HepG2 (cell line): ENCODE data around the gene ATP2A2. TPM values are rescaled to one million over a fixed set of nuclear protein-coding genes. Genes with fewer than 3 reads are reported as not detected.

Experiments
- ATAC-seq: fragments of 200-7000 bp; cut with Tn5 transposase; 3 replicates; pipeline ENCODE4 v1.9.1; 2020; ENCODE audit warnings: mild to moderate bottlenecking, moderate library complexity
- BruUV-seq: library from RNA; stranded (reverse); fragments of 400-500 nt; replicated peaks from 2 replicates; lab custom pipeline; 2021; lab: Mats Ljungman, UMichigan
- CTCF ChIA-PET: fragments of 300-600 bp; formaldehyde crosslinking; extraction: SDS; loops from one replicate; lab custom pipeline; 2021; ENCODE audit warnings: low total read pairs, inconsistent platforms, low intra/inter-chr PET ratio; lab: Yijun Ruan, JAX
- POLR2A ChIA-PET: fragments of 350-600 bp; sonication (Branson Sonifier 250); formaldehyde crosslinking; loops from one replicate; lab custom pipeline; 2020; ENCODE audit warnings: antibody characterized with exemption, inconsistent platforms; lab: Yijun Ruan, JAX
- DNase-seq: peaks from one replicate; pipeline ENCODE4 v3.0.0-alpha.2; 2015; ENCODE audit warnings: low spot score
- FAIRE-seq: peaks from 3 replicates; lab custom pipeline; 2011; peaks lifted over from hg19 to GRCh38; lab: Jason Lieb, UNC
- H2AFZ ChIP-seq: one replicate; pipeline ENCODE4 v1.6.1; 2011; ENCODE audit warnings: low read length, inconsistent platforms
- H3K27ac ChIP-seq: fragments of 300-600 bp; 3 replicates; pipeline ENCODE4 v1.8.0; 2011; ENCODE audit warnings: mixed run types, mild to moderate bottlenecking, mixed read lengths, low read length, inconsistent platforms; ENCODE audit not compliant: insufficient read depth; ENCODE audit errors: extremely low read length
- H3K27me3 ChIP-seq, 2 experiments: fragments of 200-600 bp in 1 of 2; 2 replicates in 1 of 2; 3 replicates in 1 of 2; pipeline versions ENCODE4 v1.6.0 to v1.8.0; 2011; ENCODE audit warnings: low read length in 2 of 2, mild to moderate bottlenecking in 2 of 2, moderate library complexity in 2 of 2, inconsistent platforms in 1 of 2; ENCODE audit not compliant: insufficient read depth in 2 of 2, control insufficient read depth in 1 of 2
- H3K36me3 ChIP-seq, 2 experiments: fragments of 200-600 bp in 1 of 2; replicated peaks in 1 of 2; 2 replicates in 1 of 2; 3 replicates in 1 of 2; pipeline versions ENCODE4 v1.5.1 to v1.8.0; 2011; ENCODE audit warnings: low read length in 2 of 2, inconsistent platforms in 1 of 2; ENCODE audit not compliant: insufficient read depth in 2 of 2, control insufficient read depth in 1 of 2
- H3K4me1 ChIP-seq: 2 replicates; pipeline ENCODE4 v1.5.1; 2012; ENCODE audit warnings: low read length, inconsistent platforms; ENCODE audit not compliant: insufficient read depth
- H3K4me2 ChIP-seq: 2 replicates; pipeline ENCODE4 v1.6.0; 2011; ENCODE audit warnings: low read depth, low read length, inconsistent platforms
- H3K4me3 ChIP-seq, 3 experiments: fragments of 200-600 bp in 1 of 3; sonication (generic), shearing (Covaris generic) in 1 of 3; replicated peaks in 1 of 3; 2 replicates each; pipeline ENCODE4 v1.5.1; 2011 to 2016; ENCODE audit warnings: low read length in 3 of 3, inconsistent platforms in 2 of 3, low read depth in 2 of 3, mild to moderate bottlenecking in 2 of 3, control low read depth in 1 of 3, mixed read lengths in 1 of 3; ENCODE audit not compliant: insufficient read depth in 1 of 3
- H3K79me2 ChIP-seq: one replicate; pipeline ENCODE4 v1.6.1; 2011; ENCODE audit warnings: low read length, inconsistent platforms; ENCODE audit not compliant: insufficient read depth
- H3K9ac ChIP-seq: 2 replicates; pipeline ENCODE4 v1.6.0; 2011; ENCODE audit warnings: mild to moderate bottlenecking, low read depth, low read length, inconsistent platforms; ENCODE audit not compliant: insufficient read depth
- H3K9me3 ChIP-seq: 2 replicates; pipeline ENCODE4 v1.5.1; 2012; ENCODE audit warnings: mild to moderate bottlenecking, low read length
- H4K20me1 ChIP-seq: 2 replicates; pipeline ENCODE4 v1.6.0; 2011; ENCODE audit warnings: inconsistent platforms, mild to moderate bottlenecking, low read length, moderate library complexity; ENCODE audit not compliant: insufficient read depth
- ATAD3A ChIP-seq: sonication (generic); formaldehyde crosslinking; IDR thresholded peaks from 2 replicates; pipeline ENCODE4 v1.4.0; 2020; ENCODE audit warnings: missing genetic modification reagents
- CBX1 ChIP-seq: IDR thresholded peaks from one replicate; pipeline ENCODE4 v1.6.1; 2016; ENCODE audit warnings: antibody characterized with exemption, low read depth
- DPF2 ChIP-seq: sonication (generic); formaldehyde crosslinking; IDR thresholded peaks from 2 replicates; pipeline ENCODE4 v1.4.0; 2020; ENCODE audit warnings: mild to moderate bottlenecking, low read depth, missing genetic modification reagents, borderline replicate concordance
- MYNN ChIP-seq: sonication (generic); formaldehyde crosslinking; IDR thresholded peaks from 2 replicates; pipeline ENCODE4 v1.4.0; 2020; ENCODE audit warnings: mild to moderate bottlenecking, low read depth, missing genetic modification reagents
- RAD51 ChIP-seq: fragments of 450-650 bp; IDR thresholded peaks from 2 replicates; pipeline ENCODE4 v1.6.1; 2016; ENCODE audit warnings: borderline replicate concordance
- RBAK ChIP-seq: sonication (generic); formaldehyde crosslinking; IDR thresholded peaks from 2 replicates; pipeline ENCODE4 v1.5.1; 2020; ENCODE audit warnings: mild to moderate bottlenecking, missing genetic modification reagents
- SETDB1 ChIP-seq: sonication (generic); formaldehyde crosslinking; IDR thresholded peaks from 2 replicates; pipeline ENCODE4 v1.5.1; 2020; ENCODE audit warnings: missing genetic modification reagents, mild to moderate bottlenecking, borderline replicate concordance
- SIX1 ChIP-seq: sonication (generic); formaldehyde crosslinking; IDR thresholded peaks from 2 replicates; pipeline ENCODE4 v1.4.0; 2020; ENCODE audit warnings: missing genetic modification reagents, borderline replicate concordance
- SMC3 ChIP-seq: IDR thresholded peaks from 2 replicates; pipeline ENCODE4 v1.6.1; 2011; ENCODE audit warnings: low read length, improper control_type of control experiment
- ZFP36L1 ChIP-seq: sonication (generic); formaldehyde crosslinking; IDR thresholded peaks from 2 replicates; pipeline ENCODE4 v1.8.0; 2022; ENCODE audit warnings: mild to moderate bottlenecking, missing genetic modification reagents, moderate library complexity
- ZNF296 ChIP-seq: sonication (generic); formaldehyde crosslinking; conservative IDR thresholded peaks from 2 replicates; pipeline ENCODE4 v1.5.0; 2020; ENCODE audit warnings: mild to moderate bottlenecking, missing genetic modification reagents
- ZNF343 ChIP-seq: sonication (generic); formaldehyde crosslinking; IDR thresholded peaks from 2 replicates; pipeline ENCODE4 v1.4.0; 2020; ENCODE audit warnings: mild to moderate bottlenecking, missing genetic modification reagents
- ZNF552 ChIP-seq: sonication (generic); formaldehyde crosslinking; IDR thresholded peaks from 2 replicates; pipeline ENCODE4 v1.9.0; 2022; ENCODE audit warnings: missing genetic modification reagents, mild to moderate bottlenecking, borderline replicate concordance
- ZNF839 ChIP-seq: sonication (generic); formaldehyde crosslinking; IDR thresholded peaks from 2 replicates; pipeline ENCODE4 v1.4.0; 2020; ENCODE audit warnings: missing genetic modification reagents, mild to moderate bottlenecking, borderline replicate concordance
- ZZZ3 ChIP-seq: sonication (generic); formaldehyde crosslinking; IDR thresholded peaks from 2 replicates; pipeline ENCODE4 v1.4.0; 2020; ENCODE audit warnings: missing genetic modification reagents, mild to moderate bottlenecking, borderline replicate concordance
- WGBS: methylation state at CpG from one replicate; pipeline ENCODE4 v1.1.6; 2017; ENCODE audit warnings: low lambda C conversion rate; 5-methylcytosine and 5-hydroxymethylcytosine counted together
- in situ Hi-C: cut with HindIII; loops from 2 replicates; pipeline ENCODE4 v1.10.0; 2017; ENCODE audit warnings: low pct_unique_long_range_greater_than_20kb; ENCODE audit not compliant: extremely low pct_ligation_motif_present
- intact Hi-C: fragments of 100-400 bp; cut with micrococcal nuclease; formaldehyde crosslinking; loops from one replicate; pipeline ENCODE4 v1.10.0; 2022; ENCODE audit not compliant: unreplicated experiment
- polyA plus RNA-seq, 8 experiments: library from polyadenylated mRNA; depleted of rRNA in 3 of 8; stranded (reverse) in 7 of 8; unstranded in 1 of 8; fragments of >200 nt; fragmentation: Illumina TruSeq in 4 of 8; extraction: Trizol in 4 of 8; gene quantifications; 2 replicates each; pipeline versions ENCODE4 v1.2.1 to v1.2.3, GENCODE V29; 2011 to 2016; ENCODE audit warnings: low read depth in 4 of 8, missing spikeins in 1 of 8, mixed read lengths in 1 of 8; ENCODE audit not compliant: insufficient read depth in 1 of 8
- total RNA-seq, 5 experiments: library from RNA; depleted of rRNA; stranded (reverse); fragments of >200 nt; fragmentation: Illumina TruSeq; extraction: Trizol; gene quantifications; 2 replicates each; pipeline ENCODE4 v1.2.3, GENCODE V29; 2016; ENCODE audit warnings: low read depth in 1 of 5
- TF ChIP-seq, protein P1 (sequence below): sonication (generic); formaldehyde crosslinking; IDR thresholded peaks from 2 replicates; pipeline ENCODE4 v1.4.0; 2020; ENCODE audit warnings: mild to moderate bottlenecking, missing genetic modification reagents

Gene ATP2A2
- total and polyA plus RNA-seq, 2 of the 13 experiments (the other 11 are each of a cell fraction or from before 2014, with no cell fraction given): 35.4 to 85.5 TPM

GRCh38 chr12:110271015-110271414, 10.0 kb upstream of the ATP2A2 start (continued):
- TF ChIP-seq CBX1 (no peak), ZNF296 (CRISPR knock-in tag) (no peak)

DNA sequence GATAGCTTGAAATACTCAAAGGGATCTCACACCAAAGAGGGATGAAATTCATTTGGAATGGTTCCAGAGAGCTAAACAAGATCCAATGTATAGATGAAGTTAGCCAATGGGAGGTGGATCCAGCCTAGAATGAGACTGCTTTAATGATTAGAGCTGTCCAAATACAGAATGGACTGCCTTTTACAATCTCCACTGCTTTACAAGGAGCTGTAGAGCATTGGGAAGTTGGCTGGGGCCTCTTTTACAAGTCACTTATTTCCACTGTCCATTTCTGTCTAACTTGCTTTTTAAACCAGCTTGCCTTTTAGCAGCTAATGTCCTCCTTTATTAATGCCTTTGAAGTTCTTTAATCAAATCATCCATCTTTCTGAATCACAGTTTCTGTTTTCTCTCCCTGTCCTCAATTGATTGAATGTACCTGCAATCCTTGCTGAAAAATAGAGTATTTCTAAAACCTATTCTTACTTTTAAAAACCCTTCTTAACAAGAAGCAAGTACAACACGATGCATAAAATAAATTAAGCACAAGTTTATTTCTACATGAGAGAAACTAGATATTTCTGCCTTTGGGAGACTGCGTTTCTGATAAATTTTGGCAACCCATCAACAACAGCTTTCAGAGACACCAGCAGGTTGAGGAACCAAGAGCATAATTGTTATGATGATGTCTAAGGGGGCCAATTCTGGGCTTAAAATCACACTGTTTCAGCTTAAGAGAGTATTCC, 3.4 kb upstream of the ATP2A2 start:
- DNase-seq (no peak), ATAC-seq (no peak), FAIRE-seq (no peak)
- H3K27ac ChIP-seq: no peak overlapping the region
- peaks cover 12% of the 10 kb centered on the region for H3K79me2 ChIP-seq
- no peak overlapping the region for H3K4me3 ChIP-seq
- H3K36me3 ChIP-seq: no peaks in the 10 kb centered on the region
- TF ChIP-seq ZNF343 (CRISPR knock-in tag) (no peak), RBAK (CRISPR knock-in tag) (no peak), ZNF552 (CRISPR knock-in tag) (no peak), ZZZ3 (CRISPR knock-in tag) (no peak), ATAD3A (no peak), SIX1 (no peak), RAD51 (no peak), ZFP36L1 (no peak), MYNN (no peak), DPF2 (CRISPR knock-in tag) (no peak), ZNF839 (CRISPR knock-in tag) (no peak), SMC3 (no peak), SETDB1 (CRISPR knock-in tag) (no peak)
- TF ChIP-seq, protein P1, sequence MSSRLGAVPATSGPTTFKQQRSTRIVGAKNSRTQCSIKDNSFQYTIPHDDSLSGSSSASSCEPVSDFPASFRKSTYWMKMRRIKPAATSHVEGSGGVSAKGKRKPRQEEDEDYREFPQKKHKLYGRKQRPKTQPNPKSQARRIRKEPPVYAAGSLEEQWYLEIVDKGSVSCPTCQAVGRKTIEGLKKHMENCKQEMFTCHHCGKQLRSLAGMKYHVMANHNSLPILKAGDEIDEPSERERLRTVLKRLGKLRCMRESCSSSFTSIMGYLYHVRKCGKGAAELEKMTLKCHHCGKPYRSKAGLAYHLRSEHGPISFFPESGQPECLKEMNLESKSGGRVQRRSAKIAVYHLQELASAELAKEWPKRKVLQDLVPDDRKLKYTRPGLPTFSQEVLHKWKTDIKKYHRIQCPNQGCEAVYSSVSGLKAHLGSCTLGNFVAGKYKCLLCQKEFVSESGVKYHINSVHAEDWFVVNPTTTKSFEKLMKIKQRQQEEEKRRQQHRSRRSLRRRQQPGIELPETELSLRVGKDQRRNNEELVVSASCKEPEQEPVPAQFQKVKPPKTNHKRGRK (CRISPR knock-in tag): no peak
- peaks cover 43% of the 10 kb centered on the region for H3K4me1 ChIP-seq
- POLR2A ChIA-PET: interaction anchor here (1.3 to 5.5 kb wide), 3 partner anchors 8 to 30 kb away, joined by 6 to 77 read pairs (median 44); no protein-coding TSS in a partner anchor
- intact Hi-C loops: no loop called here
- no peaks in the 10 kb centered on the region for H4K20me1 ChIP-seq
- in situ Hi-C loops: no loop called here
- 58% methylated on average over 2 of the region's 2 CpGs for WGBS
- CTCF ChIA-PET: no interaction called here
- no peak overlapping the region for H3K4me2 ChIP-seq
- no peak overlapping the region for H2AFZ ChIP-seq
- no peaks in the 10 kb centered on the region for H3K27me3 ChIP-seq
- no TSS peak for BruUV-seq
- no peak overlapping the region for H3K9ac ChIP-seq
- H3K9me3 ChIP-seq: no peaks in the 10 kb centered on the region
